ENCODE data around the gene TEKT1.
"Not testable (repeated sequence)": the region's sequence is repeated elsewhere in the genome, so short reads cannot be mapped to it uniquely, and the experiment has no call there.

- TF ChIP-seq SLC30A9 (CRISPR knock-in tag; IDR thresholded peaks at IDR 0.05); JUND (IDR thresholded peaks at IDR 0.05; ENCODE audit: borderline replicate concordance, low read depth, low read length); JUND (tag; IDR thresholded peaks at IDR 0.05; ENCODE audit: borderline replicate concordance, low read depth, low read length); KDM1A (IDR thresholded peaks at IDR 0.05); ZNF224 (CRISPR knock-in tag; IDR thresholded peaks at IDR 0.05); POU5F1 (IDR thresholded peaks at IDR 0.05; ENCODE audit: borderline replicate concordance, low read depth, low read length, partially characterized antibody); PATZ1 (CRISPR knock-in tag; IDR thresholded peaks at IDR 0.05; ENCODE audit: borderline replicate concordance); NFYB (IDR thresholded peaks at IDR 0.05; ENCODE audit: extremely low read depth, insufficient read length); MTA3 (IDR thresholded peaks at IDR 0.05; ENCODE audit: borderline replicate concordance): not testable (repeated sequence)
These were observed 10.2 kb upstream of the TEKT1 start for GRCh38 chr17:6841769-6842168.
